Bronchial epithelial cell (primary cell): ENCODE measurements around the gene CCDC148. TPM values are rescaled to one million over a fixed set of nuclear protein-coding genes. Genes with fewer than 3 reads are reported as not detected.
A peak's percentile ranks its signal among the peaks of the same experiment; 100 is the strongest.

Experiments used
- DNase-seq: peaks from one replicate; pipeline ENCODE4 v3.0.0-alpha.2; 2010; ENCODE audit warnings: low read depth
- FAIRE-seq: peaks from 2 replicates; lab custom pipeline; 2011; peaks lifted over from hg19 to GRCh38; lab: Jason Lieb, UNC
- H3K27me3 ChIP-seq: 2 replicates; pipeline ENCODE4 v1.5.1; 2011; ENCODE audit warnings: low read length; ENCODE audit not compliant: control insufficient read depth, insufficient read depth
- H3K36me3 ChIP-seq: 2 replicates; pipeline ENCODE4 v1.5.1; 2011; ENCODE audit warnings: low read length; ENCODE audit not compliant: control insufficient read depth, insufficient read depth
- H3K4me3 ChIP-seq: 2 replicates; pipeline ENCODE4 v1.5.1; 2011; ENCODE audit warnings: mild to moderate bottlenecking, low read depth, low read length, control low read depth
- CTCF ChIP-seq: IDR thresholded peaks from 2 replicates; pipeline ENCODE4 v1.5.1; 2011; ENCODE audit warnings: mild to moderate bottlenecking, moderate library complexity, low read length, control low read depth, inconsistent platforms; ENCODE audit not compliant: insufficient read depth, severe bottlenecking
- total RNA-seq: library from RNA; depleted of rRNA; stranded (reverse); fragments of >200 nt; gene quantifications from 2 replicates; pipeline ENCODE4 v1.2.1, GENCODE V29; 2014

The CCDC148 gene
- total RNA-seq, 1 donor from 2014 or later = 0.26 TPM

GRCh38 chr2:158305501-158305900, 151.1 kb downstream of the CCDC148 start:
- H3K27me3 ChIP-seq = peaks cover 2% of the 10 kb centered on the region
- H3K36me3 ChIP-seq = no peaks in the 10 kb centered on the region
- no peak for TF ChIP-seq CTCF
- DNase-seq (no peak), FAIRE-seq (no peak)
- H3K4me3 ChIP-seq = no peak overlapping the region

- TF ChIP-seq CTCF = no peak
- Histone ChIP-seq H3K27me3 (no peaks in the 10 kb centered on the region), H3K4me3 (no peak overlapping the region), H3K36me3 (no peaks in the 10 kb centered on the region)
- DNase-seq = no peak
- FAIRE-seq = no peak
These were observed 156.2 kb downstream of the CCDC148 start for GRCh38 chr2:158300394-158300793.

GRCh38 chr2:158297606-158298005, 158.9 kb downstream of the CCDC148 start:
- no peak for TF ChIP-seq CTCF
- no peaks in the 10 kb centered on the region for H3K27me3 ChIP-seq
- no peak overlapping the region for H3K4me3 ChIP-seq
- no peaks in the 10 kb centered on the region for H3K36me3 ChIP-seq
- DNase-seq (peak; percentile 80), FAIRE-seq (no peak)

GRCh38 chr2:158297120-158297519, 159.4 kb downstream of the CCDC148 start:
- DNase-seq (peak; percentile 27), FAIRE-seq (no peak)
- no peaks in the 10 kb centered on the region for H3K27me3 ChIP-seq
- TF ChIP-seq CTCF = no peak
- H3K36me3 ChIP-seq = no peaks in the 10 kb centered on the region
- H3K4me3 ChIP-seq = no peak overlapping the region

- H3K4me3 ChIP-seq = no peak overlapping the region
- no peaks in the 10 kb centered on the region for H3K27me3 ChIP-seq
- no peak for DNase-seq
- H3K36me3 ChIP-seq = no peaks in the 10 kb centered on the region
- TF ChIP-seq CTCF = no peak
- no peak for FAIRE-seq
These were observed 162.8 kb downstream of the CCDC148 start for GRCh38 chr2:158293722-158294121.

GRCh38 chr2:158291544-158292180, 164.9 kb downstream of the CCDC148 start:
- FAIRE-seq (no peak), DNase-seq (peak; percentile 56)
- H3K4me3 ChIP-seq = no peak overlapping the region
- no peaks in the 10 kb centered on the region for H3K27me3 ChIP-seq
- no peak for TF ChIP-seq CTCF
- no peaks in the 10 kb centered on the region for H3K36me3 ChIP-seq
